ENCODE measurements around the gene SNX11.

Gene SNX11

GRCh38 chr17:48100160-48100559, 7.4 kb upstream of the SNX11 start:
- DNase-seq (ENCODE audit: low read depth): no peak

GRCh38 chr17:48100591-48101011, 7.0 kb upstream of the SNX11 start:
- DNase-seq (ENCODE audit: low read depth): no peak

GRCh38 chr17:48101012-48101720, 6.4 kb upstream of the SNX11 start, which contains the start of gene CBX1:
TSS of gene CBX1 (minus strand) at chr17:48101478. CDS start at chr17:48077004, 24,474 bp downstream.
- DNase-seq (ENCODE audit: low read depth): peak; percentile 90

GRCh38 chr17:48102043-48102750, 5.4 kb upstream of the SNX11 start:
- no peak for DNase-seq (ENCODE audit: low read depth)

- DNase-seq (ENCODE audit: low read depth): no peak
Observed at GRCh38 chr17:48102798-48103715, 4.5 kb upstream of the SNX11 start.

- no peak for DNase-seq (ENCODE audit: low read depth)
Observed at GRCh38 chr17:48104440-48104839, 3.1 kb upstream of the SNX11 start.

GRCh38 chr17:48106802-48107136, 797 bp upstream of the SNX11 start:
- DNase-seq (ENCODE audit: low read depth): no peak

- DNase-seq (ENCODE audit: low read depth): no peak
Observed at GRCh38 chr17:48110761-48111160, 3.2 kb downstream of the SNX11 start.

GRCh38 chr17:48111937-48112241, 4.3 kb downstream of the SNX11 start:
- no peak for DNase-seq (ENCODE audit: low read depth)

GRCh38 chr17:48113201-48113676, 5.7 kb downstream of the SNX11 start:
- DNase-seq (ENCODE audit: low read depth): peak; percentile 8

- no peak for DNase-seq (ENCODE audit: low read depth)
Observed at GRCh38 chr17:48121923-48122664, 14.5 kb downstream of the SNX11 start.

- DNase-seq (ENCODE audit: low read depth): no peak
Observed at GRCh38 chr17:48122665-48123045, 15.1 kb downstream of the SNX11 start.

GRCh38 chr17:48123111-48123510, 15.5 kb downstream of the SNX11 start:
- no peak for DNase-seq (ENCODE audit: low read depth)

- DNase-seq (ENCODE audit: low read depth): no peak
Observed at GRCh38 chr17:48123776-48124388, 16.3 kb downstream of the SNX11 start.

GRCh38 chr17:48125829-48126531, 18.4 kb downstream of the SNX11 start:
- DNase-seq (ENCODE audit: low read depth): no peak

GRCh38 chr17:48126532-48126850, 18.9 kb downstream of the SNX11 start:
- DNase-seq (ENCODE audit: low read depth): no peak

- no peak for DNase-seq (ENCODE audit: low read depth)
Observed at GRCh38 chr17:48127371-48128051, 19.9 kb downstream of the SNX11 start.

GRCh38 chr17:48128400-48128799, 20.8 kb downstream of the SNX11 start:
- DNase-seq (ENCODE audit: low read depth): no peak

- DNase-seq (ENCODE audit: low read depth): no peak
Observed at GRCh38 chr17:48129981-48130380, 22.4 kb downstream of the SNX11 start.

GRCh38 chr17:48131216-48131824, 23.8 kb downstream of the SNX11 start:
- DNase-seq (ENCODE audit: low read depth): peak; percentile 5
